K562 (cell line): ENCODE measurements around the gene CALR3.

ENCODE experiments used
- ARNT ChIP-seq, 2 experiments: fragments of 450-650 bp; IDR thresholded peaks; 2 replicates each; pipeline ENCODE4 v1.6.1; 2016; ENCODE audit warnings: mild to moderate bottlenecking in 1 of 2
- CBX8 ChIP-seq: fragments of 200-600 bp; sonication (generic); IDR thresholded peaks from 2 replicates; pipeline ENCODE4 v1.6.1; 2012; ENCODE audit warnings: borderline replicate concordance, mixed run types, low read depth, mild to moderate bottlenecking, moderate library complexity, mixed read lengths, low read length, control low read depth, inconsistent platforms; ENCODE audit not compliant: poor library complexity, severe bottlenecking; ENCODE audit errors: extremely low read depth
- CTCF ChIP-seq, 3 experiments: IDR thresholded peaks in 2 of 3; conservative IDR thresholded peaks in 1 of 3; 2 replicates each; pipeline ENCODE4 v1.5.1; 2011 to 2012; ENCODE audit warnings: low read length in 3 of 3, mild to moderate bottlenecking in 3 of 3, control low read depth in 2 of 3, improper control_type of control experiment in 1 of 3, inconsistent platforms in 1 of 3, low read depth in 1 of 3, mixed read lengths in 1 of 3, moderate library complexity in 1 of 3; ENCODE audit not compliant: insufficient read depth in 2 of 3
- EZH2 ChIP-seq: IDR thresholded peaks from 2 replicates; pipeline ENCODE4 v1.6.1; 2012; ENCODE audit warnings: low read depth, mild to moderate bottlenecking, inconsistent platforms, low read length, borderline replicate concordance
- HNRNPLL ChIP-seq: fragments of 200-400 bp; formaldehyde crosslinking; IDR thresholded peaks from 2 replicates; pipeline ENCODE4 v1.6.1; 2017; ENCODE audit warnings: low read length, low read depth, mild to moderate bottlenecking; ENCODE audit not compliant: poor library complexity, severe bottlenecking
- IRF1 ChIP-seq: sonication (generic); formaldehyde crosslinking; IDR thresholded peaks from 2 replicates; pipeline ENCODE4 v1.8.0; 2022; ENCODE audit warnings: missing genetic modification reagents, mild to moderate bottlenecking, borderline replicate concordance
- MAFK ChIP-seq: IDR thresholded peaks from 2 replicates; pipeline ENCODE4 v1.6.1; 2011; ENCODE audit warnings: low read length, improper control_type of control experiment
- NCOA1 ChIP-seq: fragments of 450-650 bp; IDR thresholded peaks from 2 replicates; pipeline ENCODE4 v1.6.1; 2016; ENCODE audit warnings: low read depth
- SAP30 ChIP-seq: fragments of 200-600 bp; sonication (generic); IDR thresholded peaks from 2 replicates; pipeline ENCODE4 v1.6.1; 2012; ENCODE audit warnings: borderline replicate concordance, low read depth, mild to moderate bottlenecking, moderate library complexity, low read length, control low read depth, inconsistent platforms; ENCODE audit not compliant: insufficient read depth, poor library complexity, severe bottlenecking
- SIN3A ChIP-seq, 2 experiments: fragments of 150-350 bp in 1 of 2; IDR thresholded peaks; 2 replicates each; pipeline ENCODE4 v1.6.1; 2011 to 2016; ENCODE audit warnings: borderline replicate concordance in 2 of 2, low read depth in 2 of 2, low read length in 2 of 2, mild to moderate bottlenecking in 2 of 2, moderate library complexity in 2 of 2; ENCODE audit not compliant: control insufficient read depth in 1 of 2
- SMC3 ChIP-seq: conservative IDR thresholded peaks from 2 replicates; pipeline ENCODE4 v1.6.1; 2011; ENCODE audit warnings: low read depth, low read length, improper control_type of control experiment; ENCODE audit not compliant: insufficient read depth
- YY1 ChIP-seq, 3 experiments: IDR thresholded peaks; 2 replicates each; pipeline ENCODE4 v1.6.1; 2011; ENCODE audit warnings: low read length in 2 of 3, mild to moderate bottlenecking in 2 of 3, moderate library complexity in 2 of 3, borderline replicate concordance in 1 of 3, control low read depth in 1 of 3, low read depth in 1 of 3; ENCODE audit not compliant: insufficient read depth in 3 of 3, insufficient replicate concordance in 2 of 3, control insufficient read depth in 1 of 3, insufficient read length in 1 of 3; ENCODE audit errors: extremely low read depth in 1 of 3
- ZBTB17 ChIP-seq: fragments of 450-650 bp; formaldehyde crosslinking; IDR thresholded peaks from 2 replicates; pipeline ENCODE4 v1.4.0; 2020; ENCODE audit warnings: mild to moderate bottlenecking
- ZNF639 ChIP-seq, 2 experiments: fragments of 200-800 bp in 1 of 2; sonication (Bioruptor generic) in 1 of 2; sonication (generic) in 1 of 2; formaldehyde crosslinking in 1 of 2; IDR thresholded peaks in 1 of 2; conservative IDR thresholded peaks in 1 of 2; 2 replicates each; pipeline versions ENCODE4 v1.5.0 to v1.6.1; 2016 to 2020; ENCODE audit warnings: missing compliant biosample characterization in 1 of 2, missing genetic modification characterization in 1 of 2, missing genetic modification reagents in 1 of 2

GRCh38 chr19:16508546-16508945 is 12.6 kb upstream of the CALR3 start:
- TF ChIP-seq YY1 (IDR thresholded peaks at IDR 0.05; ENCODE audit: borderline replicate concordance in 1 of 3, control insufficient read depth in 1 of 3, extremely low read depth in 1 of 3, insufficient read depth in 3 of 3, insufficient read length in 1 of 3, insufficient replicate concordance in 2 of 3, low read depth in 1 of 3, low read length in 2 of 3): no peak
- no peak for TF ChIP-seq CBX8
- TF ChIP-seq ZNF639 (CRISPR knock-in tag; conservative IDR thresholded peaks at IDR 0.05 in 1 of 2, IDR thresholded peaks at IDR 0.05 in 1 of 2): no peak
- no peak for TF ChIP-seq SAP30
- TF ChIP-seq SIN3A (IDR thresholded peaks at IDR 0.05; ENCODE audit: borderline replicate concordance in 2 of 2, control insufficient read depth in 1 of 2, low read depth in 2 of 2, low read length in 2 of 2): no peak
- no peak for TF ChIP-seq CTCF (IDR thresholded peaks at IDR 0.05 in 2 of 3, conservative IDR thresholded peaks at IDR 0.05 in 1 of 3; ENCODE audit: insufficient read depth in 2 of 3, low read depth in 1 of 3, low read length in 3 of 3)
- TF ChIP-seq ARNT (IDR thresholded peaks at IDR 0.05): no peak
- no peak for TF ChIP-seq SMC3
- no peak for TF ChIP-seq NCOA1
- no peak for TF ChIP-seq HNRNPLL
- TF ChIP-seq IRF1 (CRISPR knock-in tag): no peak
- TF ChIP-seq EZH2: no peak
- no peak for TF ChIP-seq MAFK
- TF ChIP-seq ZBTB17 (CRISPR knock-in tag): no peak
